ENCODE results near the gene OSBPL8.

Gene OSBPL8, protein sequence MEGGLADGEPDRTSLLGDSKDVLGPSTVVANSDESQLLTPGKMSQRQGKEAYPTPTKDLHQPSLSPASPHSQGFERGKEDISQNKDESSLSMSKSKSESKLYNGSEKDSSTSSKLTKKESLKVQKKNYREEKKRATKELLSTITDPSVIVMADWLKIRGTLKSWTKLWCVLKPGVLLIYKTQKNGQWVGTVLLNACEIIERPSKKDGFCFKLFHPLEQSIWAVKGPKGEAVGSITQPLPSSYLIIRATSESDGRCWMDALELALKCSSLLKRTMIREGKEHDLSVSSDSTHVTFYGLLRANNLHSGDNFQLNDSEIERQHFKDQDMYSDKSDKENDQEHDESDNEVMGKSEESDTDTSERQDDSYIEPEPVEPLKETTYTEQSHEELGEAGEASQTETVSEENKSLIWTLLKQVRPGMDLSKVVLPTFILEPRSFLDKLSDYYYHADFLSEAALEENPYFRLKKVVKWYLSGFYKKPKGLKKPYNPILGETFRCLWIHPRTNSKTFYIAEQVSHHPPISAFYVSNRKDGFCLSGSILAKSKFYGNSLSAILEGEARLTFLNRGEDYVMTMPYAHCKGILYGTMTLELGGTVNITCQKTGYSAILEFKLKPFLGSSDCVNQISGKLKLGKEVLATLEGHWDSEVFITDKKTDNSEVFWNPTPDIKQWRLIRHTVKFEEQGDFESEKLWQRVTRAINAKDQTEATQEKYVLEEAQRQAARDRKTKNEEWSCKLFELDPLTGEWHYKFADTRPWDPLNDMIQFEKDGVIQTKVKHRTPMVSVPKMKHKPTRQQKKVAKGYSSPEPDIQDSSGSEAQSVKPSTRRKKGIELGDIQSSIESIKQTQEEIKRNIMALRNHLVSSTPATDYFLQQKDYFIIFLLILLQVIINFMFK

DNA sequence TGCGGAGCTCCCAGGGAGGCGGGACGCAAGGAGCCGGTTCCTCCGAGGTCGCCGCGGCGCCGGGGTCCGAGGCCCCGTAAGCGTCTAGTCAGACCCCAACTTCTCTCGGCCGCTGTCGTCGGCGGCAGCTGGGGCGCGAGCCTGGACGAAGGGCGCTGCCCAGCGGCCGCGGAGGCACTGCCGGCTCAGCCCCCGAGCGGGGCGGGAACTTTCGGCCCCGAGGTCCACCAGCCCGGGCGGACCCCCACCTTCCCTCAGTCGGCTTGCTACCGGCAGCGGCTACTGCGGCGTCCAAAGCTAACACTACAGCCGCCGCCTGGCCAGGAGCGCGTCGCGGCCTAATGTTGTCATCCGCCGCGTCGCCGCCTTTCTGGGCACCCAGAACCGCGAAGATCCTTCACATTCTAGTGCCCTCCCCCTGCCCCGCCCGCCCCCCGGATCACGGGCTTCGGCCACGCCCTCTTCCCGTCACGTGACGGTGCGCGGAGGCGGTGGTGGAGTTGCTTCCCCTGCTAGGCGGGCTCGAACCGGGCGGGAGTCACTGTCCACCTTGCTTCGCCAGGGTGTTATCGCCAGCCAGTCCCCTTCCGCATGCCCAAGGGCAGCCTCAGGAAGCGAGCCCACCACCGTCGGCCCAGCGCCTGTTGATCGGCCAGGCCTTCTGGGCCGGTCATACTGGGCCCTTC, at the start of gene OSBPL8:
Gene OSBPL8 (minus strand): TSS at position 372 of the 686 bp plus-strand sequence. CDS start 72,220 bp downstream, outside the sequence.
- Mint-ChIP-seq H3K4me3 (peak within 1 kb of the TSS; percentile 96), H3K36me3 (peaks cover 5% of the 10 kb centered on the region), H3K27me3 (no peaks in the 10 kb centered on the region), H3K4me1 (ENCODE audit: low read depth) (peaks cover 42% of the 10 kb centered on the region), H3K27ac (peak within 1 kb of the TSS; percentile 99), H3K9me3 (ENCODE audit: low read depth) (no peaks in the 10 kb centered on the region)

DNA sequence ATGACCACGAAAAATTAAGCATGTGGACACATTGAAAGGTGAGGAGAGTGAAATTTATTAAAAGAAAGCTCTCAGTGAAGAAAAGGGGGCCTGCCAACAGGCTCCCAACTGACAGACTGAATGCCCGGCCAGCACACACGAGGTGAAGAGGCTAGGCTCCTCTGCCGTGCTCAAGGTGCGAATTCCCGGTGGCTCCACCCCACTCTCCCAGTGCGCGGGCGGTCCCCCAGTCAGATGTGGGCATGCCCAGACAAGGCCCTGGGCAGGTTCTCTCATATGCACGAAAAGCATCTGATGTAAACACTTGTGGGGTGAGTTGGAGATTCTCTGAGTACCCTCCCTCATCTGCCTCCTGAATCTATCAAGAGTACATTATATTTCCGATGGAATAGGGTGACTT, 48.5 kb upstream of the OSBPL8 start:
- Mint-ChIP-seq H3K36me3 (no peaks in the 10 kb centered on the region), H3K9me3 (ENCODE audit: low read depth) (no peaks in the 10 kb centered on the region), H3K27me3 (no peaks in the 10 kb centered on the region), H3K4me3 (no peak overlapping the region), H3K4me1 (ENCODE audit: low read depth) (no peaks in the 10 kb centered on the region), H3K27ac (no peak overlapping the region)

DNA sequence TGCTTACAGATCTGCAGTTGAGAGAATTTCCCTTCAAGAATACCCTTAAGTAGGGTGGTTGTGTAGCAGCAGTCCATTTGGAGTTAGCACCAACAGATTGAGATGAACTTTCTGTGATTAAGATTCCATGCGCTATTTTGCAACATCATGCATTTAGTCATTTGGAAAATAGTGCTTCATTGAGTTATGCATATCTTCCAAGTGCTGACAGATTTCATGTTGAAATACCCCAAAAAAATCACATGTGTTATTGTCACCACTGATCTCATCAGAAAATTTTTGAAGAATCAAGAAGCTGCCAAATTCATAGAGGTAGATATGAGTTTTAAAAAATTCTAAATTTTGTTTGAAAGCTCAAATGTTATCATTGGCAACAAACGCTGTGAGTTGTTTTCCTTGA, 35.5 kb upstream of the OSBPL8 start:
- no peaks in the 10 kb centered on the region for H3K4me1 Mint-ChIP-seq (ENCODE audit: low read depth)
- no peaks in the 10 kb centered on the region for H3K27me3 Mint-ChIP-seq
- no peak overlapping the region for H3K4me3 Mint-ChIP-seq
- no peaks in the 10 kb centered on the region for H3K9me3 Mint-ChIP-seq (ENCODE audit: low read depth)
- no peak overlapping the region for H3K27ac Mint-ChIP-seq
- H3K36me3 Mint-ChIP-seq, result no peaks in the 10 kb centered on the region

DNA sequence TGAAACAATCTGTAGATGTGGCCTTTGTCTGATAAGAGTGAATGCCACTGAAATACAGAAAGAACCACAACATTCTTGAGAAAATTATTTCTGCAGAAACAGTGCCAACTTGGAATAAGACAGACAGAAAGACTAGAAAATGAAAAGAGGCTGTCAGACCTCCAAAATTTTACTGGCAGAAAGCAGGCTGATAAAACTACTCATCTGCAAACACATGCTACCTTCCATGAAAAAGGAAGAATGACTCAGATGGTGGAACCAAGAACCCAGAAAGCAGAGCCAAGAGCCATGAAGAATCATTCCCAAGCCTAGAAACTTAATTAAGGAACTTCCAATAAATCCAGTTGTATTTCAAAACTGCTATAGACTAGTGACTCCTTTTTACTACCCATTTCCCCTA, 31.9 kb upstream of the OSBPL8 start:
- Mint-ChIP-seq H3K4me3 (no peak overlapping the region), H3K27ac (no peak overlapping the region), H3K27me3 (no peaks in the 10 kb centered on the region), H3K4me1 (ENCODE audit: low read depth) (no peaks in the 10 kb centered on the region), H3K9me3 (ENCODE audit: low read depth) (no peaks in the 10 kb centered on the region), H3K36me3 (no peaks in the 10 kb centered on the region)

DNA sequence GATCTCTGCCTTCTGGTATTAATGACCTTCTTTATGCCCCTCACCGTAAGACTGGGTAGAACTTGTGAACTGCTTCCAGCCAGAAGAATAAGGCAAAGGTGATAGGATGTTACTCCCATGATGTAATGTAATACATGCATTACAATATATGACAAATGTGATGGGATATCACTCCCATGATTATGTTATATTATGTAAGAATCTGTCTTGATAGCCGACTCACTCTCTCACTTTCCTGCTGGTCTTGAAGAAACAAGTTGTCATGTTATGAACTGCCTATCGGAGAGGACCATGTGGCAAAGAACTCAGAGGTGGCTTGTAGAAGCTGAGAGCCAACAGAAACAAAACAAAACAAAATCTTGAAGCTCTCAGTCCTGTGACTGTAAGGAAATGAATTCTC, 30.6 kb upstream of the OSBPL8 start:
- H3K36me3 Mint-ChIP-seq, result no peaks in the 10 kb centered on the region
- no peaks in the 10 kb centered on the region for H3K9me3 Mint-ChIP-seq (ENCODE audit: low read depth)
- no peaks in the 10 kb centered on the region for H3K27me3 Mint-ChIP-seq
- H3K27ac Mint-ChIP-seq, result no peak overlapping the region
- H3K4me1 Mint-ChIP-seq (ENCODE audit: low read depth), result no peaks in the 10 kb centered on the region
- H3K4me3 Mint-ChIP-seq, result no peak overlapping the region

DNA sequence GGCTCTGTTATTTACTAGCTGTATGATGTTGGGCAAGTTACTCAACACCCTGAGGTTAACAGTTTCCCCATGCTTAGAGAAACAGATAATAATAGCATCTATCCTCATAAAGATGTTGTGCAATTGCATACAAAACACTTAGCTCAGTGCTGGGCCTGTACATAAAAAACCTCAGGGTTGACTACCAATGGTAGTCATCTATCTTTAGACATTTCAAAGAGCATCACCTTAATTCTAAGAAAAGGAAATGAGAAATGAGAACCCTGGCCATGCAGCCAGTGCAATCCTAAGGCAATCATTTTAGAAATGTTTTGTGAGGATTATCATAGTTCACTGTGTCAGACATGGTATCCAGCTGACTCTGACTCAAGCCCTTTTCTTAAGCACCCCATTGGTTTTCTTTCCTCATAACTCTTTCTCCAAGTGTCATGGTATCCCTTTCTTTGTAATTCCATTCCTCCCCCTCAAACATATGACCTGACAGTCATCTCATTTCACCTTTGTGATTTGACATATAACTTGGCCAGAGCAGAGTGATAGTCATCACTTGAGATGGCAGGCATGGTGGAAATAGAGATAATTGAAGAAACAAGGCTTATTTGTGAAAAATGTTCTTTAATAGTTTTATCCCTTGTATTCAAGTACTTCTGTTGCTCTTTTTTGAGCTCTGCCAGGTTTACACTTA, 29.5 kb upstream of the OSBPL8 start:
- H3K9me3 Mint-ChIP-seq (ENCODE audit: low read depth), result no peaks in the 10 kb centered on the region
- no peaks in the 10 kb centered on the region for H3K27me3 Mint-ChIP-seq
- H3K4me3 Mint-ChIP-seq, result no peak overlapping the region
- H3K36me3 Mint-ChIP-seq, result no peaks in the 10 kb centered on the region
- no peak overlapping the region for H3K27ac Mint-ChIP-seq
- no peaks in the 10 kb centered on the region for H3K4me1 Mint-ChIP-seq (ENCODE audit: low read depth)

DNA sequence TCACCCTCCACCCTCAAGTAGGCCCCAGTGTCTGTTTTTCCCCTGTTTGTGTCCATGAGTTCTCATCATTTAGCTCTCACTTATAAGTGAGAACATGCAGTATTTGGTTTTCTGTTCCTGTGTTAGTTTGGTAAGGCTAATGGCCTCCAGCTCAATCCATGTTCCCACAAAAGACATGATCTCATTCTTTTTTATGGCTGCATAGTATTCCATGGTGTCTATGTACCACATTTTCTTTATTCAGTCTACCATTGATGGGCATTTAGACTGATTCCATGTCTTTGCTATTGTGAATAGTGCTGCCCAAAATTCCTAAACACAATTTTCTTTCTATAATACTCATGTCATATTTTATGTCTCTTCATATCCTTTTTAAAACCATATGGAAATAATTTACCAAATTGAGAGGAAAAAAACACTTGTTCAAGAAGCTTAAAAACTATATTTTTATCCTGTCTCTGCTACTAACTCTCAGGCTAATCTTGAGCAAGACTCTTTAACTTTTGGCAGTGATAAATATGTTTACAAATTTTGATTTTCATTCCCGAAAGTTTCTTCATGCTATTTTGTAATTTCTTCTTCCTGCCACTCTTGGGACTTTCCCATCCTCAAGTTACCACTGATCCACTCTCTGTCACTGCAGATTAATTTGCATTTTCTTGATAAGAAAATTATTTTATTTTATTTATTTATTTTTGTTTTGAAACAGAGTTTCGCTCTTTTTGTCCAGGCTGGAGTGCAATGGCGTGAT, 28.0 kb upstream of the OSBPL8 start:
- Mint-ChIP-seq H3K4me3 (no peak overlapping the region), H3K27ac (no peak overlapping the region), H3K4me1 (ENCODE audit: low read depth) (no peaks in the 10 kb centered on the region), H3K36me3 (no peaks in the 10 kb centered on the region), H3K27me3 (no peaks in the 10 kb centered on the region), H3K9me3 (ENCODE audit: low read depth) (no peaks in the 10 kb centered on the region)

DNA sequence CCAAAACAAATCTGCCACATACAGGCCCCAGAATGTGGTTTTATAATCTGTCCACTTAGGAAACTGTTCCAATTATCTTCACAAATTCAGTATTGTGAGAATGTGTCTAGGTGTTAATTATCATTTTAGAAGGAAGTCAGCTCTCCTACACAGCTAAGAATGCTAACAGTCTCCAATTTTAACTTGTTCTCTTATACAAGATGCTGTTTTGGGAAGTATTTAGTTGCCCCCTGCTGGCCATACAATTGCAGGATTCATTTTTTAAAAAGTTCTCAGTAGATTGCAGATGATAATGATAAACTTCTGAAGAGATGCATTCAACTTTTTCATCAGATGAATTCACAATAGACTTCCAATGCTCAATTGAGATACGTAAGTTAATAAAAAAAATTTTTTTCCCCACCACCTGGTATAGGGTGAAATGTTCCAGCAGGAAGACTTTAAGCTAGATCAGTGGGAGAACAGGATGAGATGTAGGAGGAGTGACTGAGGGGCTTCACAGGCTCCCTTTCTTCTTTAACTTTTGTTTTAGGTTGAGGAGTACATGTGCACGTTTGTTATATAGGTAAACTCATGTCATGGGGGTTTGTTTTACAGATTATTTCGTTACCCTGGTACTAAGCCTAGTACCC, 27.3 kb upstream of the OSBPL8 start:
- no peaks in the 10 kb centered on the region for H3K27me3 Mint-ChIP-seq
- H3K9me3 Mint-ChIP-seq (ENCODE audit: low read depth), result no peaks in the 10 kb centered on the region
- no peak overlapping the region for H3K4me3 Mint-ChIP-seq
- no peak overlapping the region for H3K27ac Mint-ChIP-seq
- H3K4me1 Mint-ChIP-seq (ENCODE audit: low read depth), result no peaks in the 10 kb centered on the region
- H3K36me3 Mint-ChIP-seq, result no peaks in the 10 kb centered on the region

DNA sequence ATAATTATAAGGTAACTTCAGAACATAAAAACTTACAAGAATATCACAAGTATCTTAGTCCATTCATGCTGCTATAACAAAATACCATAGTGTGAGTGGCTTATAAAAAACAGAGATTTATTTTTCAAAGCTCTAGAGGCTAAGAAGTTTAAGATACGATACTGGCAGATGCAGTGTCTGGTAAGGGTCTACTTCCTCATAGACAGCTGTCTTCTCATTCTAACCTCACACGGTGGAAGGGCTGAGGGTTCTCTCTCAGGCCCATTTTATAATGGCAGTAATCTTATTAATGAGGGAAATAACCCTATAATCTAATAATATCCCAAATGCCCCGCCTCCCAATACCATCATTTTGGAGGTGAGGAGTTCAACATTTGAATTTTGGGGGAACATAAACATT, 23.7 kb upstream of the OSBPL8 start:
- Mint-ChIP-seq H3K4me1 (ENCODE audit: low read depth) (no peaks in the 10 kb centered on the region), H3K27me3 (no peaks in the 10 kb centered on the region), H3K27ac (no peak overlapping the region)

DNA sequence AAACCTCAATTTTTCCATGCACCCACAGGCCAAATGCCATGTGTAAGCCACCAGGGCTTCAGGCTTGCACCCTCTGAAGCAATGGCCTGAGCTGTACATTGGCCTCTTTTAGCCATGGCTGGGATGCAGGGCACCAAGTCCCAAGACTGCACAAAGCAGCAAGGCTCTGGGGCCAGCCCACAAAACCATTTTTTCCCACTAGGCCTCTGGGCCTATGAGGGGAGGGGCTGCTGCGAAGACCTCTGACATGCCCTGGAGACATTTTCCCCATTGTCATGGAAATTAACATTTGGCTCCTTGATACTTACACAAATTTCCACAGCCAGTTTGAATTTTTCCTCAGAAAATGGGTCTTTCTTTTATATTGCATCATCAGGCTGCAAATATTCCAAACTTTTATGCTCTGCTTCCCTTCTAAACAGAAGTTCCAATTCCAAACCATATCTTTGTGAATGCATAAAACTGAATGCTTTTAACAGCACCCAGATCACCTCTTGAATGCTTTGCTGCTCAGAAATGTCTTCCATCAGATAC, 14.3 kb upstream of the OSBPL8 start:
- Mint-ChIP-seq H3K27ac (no peak overlapping the region), H3K9me3 (ENCODE audit: low read depth) (peaks cover 4% of the 10 kb centered on the region), H3K36me3 (peaks cover 10% of the 10 kb centered on the region), H3K4me3 (no peak overlapping the region), H3K4me1 (ENCODE audit: low read depth) (peaks cover 8% of the 10 kb centered on the region), H3K27me3 (no peaks in the 10 kb centered on the region)

More for the DNA sequence above, 23.7 kb upstream of the OSBPL8 start:
- H3K4me3 Mint-ChIP-seq, result no peak overlapping the region
- H3K9me3 Mint-ChIP-seq (ENCODE audit: low read depth), result no peaks in the 10 kb centered on the region
- no peaks in the 10 kb centered on the region for H3K36me3 Mint-ChIP-seq

DNA sequence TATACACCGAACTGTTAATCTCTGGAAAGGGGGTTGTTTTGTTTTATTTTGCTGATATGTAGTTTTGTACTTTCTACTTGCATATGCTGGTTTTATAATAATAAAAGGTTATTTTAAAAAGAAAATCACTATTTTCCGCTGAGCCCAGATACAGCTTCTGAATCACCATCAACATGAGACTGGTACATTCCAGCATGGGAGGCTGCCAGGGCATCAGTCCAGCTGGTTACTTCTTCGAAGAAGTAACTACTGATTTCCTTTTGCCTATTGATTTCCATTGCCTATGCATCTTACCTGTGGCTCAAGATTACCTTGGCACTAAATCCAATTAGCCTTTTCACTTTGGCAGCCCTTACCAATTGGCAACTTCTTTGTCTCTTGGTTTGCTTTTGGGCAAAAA, 11.7 kb upstream of the OSBPL8 start:
- H3K27ac Mint-ChIP-seq, result no peak overlapping the region
- no peaks in the 10 kb centered on the region for H3K27me3 Mint-ChIP-seq

DNA sequence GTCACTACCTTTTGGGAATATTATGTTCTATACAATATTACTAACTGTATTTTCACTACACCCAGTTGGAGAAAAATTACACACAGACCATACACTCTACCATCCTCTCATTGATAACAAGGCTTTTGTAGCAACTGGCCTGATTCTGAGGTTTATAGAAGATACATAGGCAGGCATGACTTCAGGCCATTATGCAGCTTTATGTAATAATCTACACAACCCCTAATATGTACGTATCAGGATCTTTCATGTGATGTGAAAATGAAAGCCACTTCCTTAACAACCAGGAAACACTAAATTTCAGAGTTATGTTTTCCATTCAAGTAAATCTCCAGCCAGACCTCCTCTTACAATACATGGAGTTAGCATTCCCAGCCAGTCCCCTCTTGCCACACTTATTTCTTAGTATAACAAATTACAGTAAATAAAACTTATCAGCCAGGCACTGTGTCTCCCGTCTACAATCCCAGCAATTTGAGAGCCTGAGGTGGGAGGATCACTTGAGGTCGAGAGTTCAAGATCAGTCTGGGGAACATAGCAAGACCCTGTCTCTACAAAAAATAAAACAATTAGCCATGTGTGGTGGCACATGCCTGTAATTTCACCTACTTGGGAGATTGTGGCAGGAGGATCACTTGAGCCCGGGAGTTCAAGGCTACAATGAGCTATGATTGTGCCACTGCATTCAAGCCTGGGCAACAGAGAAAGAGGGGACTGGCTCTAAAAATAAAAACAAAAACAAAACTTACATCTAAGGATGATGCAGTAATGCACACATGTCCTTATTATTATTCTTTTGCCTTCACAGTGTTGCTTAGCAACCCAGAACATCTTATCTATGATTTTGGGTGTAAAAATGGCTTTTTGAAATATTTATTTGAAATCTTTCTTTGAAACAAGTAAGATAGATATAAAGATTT, 10.4 kb upstream of the OSBPL8 start:
- H3K9me3 Mint-ChIP-seq (ENCODE audit: low read depth), result peaks cover 4% of the 10 kb centered on the region
- H3K27me3 Mint-ChIP-seq, result no peaks in the 10 kb centered on the region
- H3K4me3 Mint-ChIP-seq, result no peak overlapping the region
- H3K36me3 Mint-ChIP-seq, result peaks cover 10% of the 10 kb centered on the region
- peaks cover 8% of the 10 kb centered on the region for H3K4me1 Mint-ChIP-seq (ENCODE audit: low read depth)
- no peak overlapping the region for H3K27ac Mint-ChIP-seq

More for the DNA sequence above, 11.7 kb upstream of the OSBPL8 start:
- Mint-ChIP-seq H3K4me3 (no peak overlapping the region), H3K36me3 (peaks cover 10% of the 10 kb centered on the region), H3K9me3 (ENCODE audit: low read depth) (peaks cover 4% of the 10 kb centered on the region), H3K4me1 (ENCODE audit: low read depth) (peaks cover 8% of the 10 kb centered on the region)

Measured in activated naive CD8-positive, alpha-beta T cell (primary cell).